H1 (cell line): ENCODE results near the gene EYA2. TPM values are rescaled to one million over a fixed set of nuclear protein-coding genes. Genes with fewer than 3 reads are reported as not detected.

Experiments
- CTCF ChIA-PET: fragments of 300-600 bp; sonication (Branson Sonifier 250); formaldehyde crosslinking; loops from one replicate; lab custom pipeline; 2021; ENCODE audit not compliant: partially characterized antibody; lab: Charles Lee
- POLR2A ChIA-PET: fragments of 300-600 bp; sonication (Branson Sonifier 250); formaldehyde crosslinking; loops from one replicate; lab custom pipeline; 2021; ENCODE audit warnings: inconsistent platforms; ENCODE audit not compliant: partially characterized antibody; lab: Charles Lee
- DNase-seq, 2 experiments: peaks; one replicate each; pipeline versions ENCODE4 v3.0.0 to v3.0.0-alpha.2; 2010 to 2022; ENCODE audit warnings: low spot score in 2 of 2, low read depth in 1 of 2, mixed read lengths in 1 of 2
- FAIRE-seq: peaks from 2 replicates; lab custom pipeline; 2011; peaks lifted over from hg19 to GRCh38; lab: Jason Lieb, UNC
- H2AFZ ChIP-seq: 2 replicates; pipeline ENCODE4 v1.8.1; 2012; ENCODE audit warnings: low read length, inconsistent platforms
- H2AK5ac ChIP-seq: 2 replicates; pipeline ENCODE4 v1.6.1; 2013; ENCODE audit warnings: low read depth, low read length
- H2BK120ac ChIP-seq: replicated peaks from 2 replicates; pipeline ENCODE3; 2013; ENCODE audit warnings: low read depth, low read length, inconsistent platforms
- H2BK12ac ChIP-seq: 2 replicates; pipeline ENCODE4 v1.6.1; 2013; ENCODE audit warnings: low read depth, low read length
- H2BK15ac ChIP-seq: 2 replicates; pipeline ENCODE4 v1.6.1; 2013; ENCODE audit warnings: low read length
- H2BK20ac ChIP-seq: 2 replicates; pipeline ENCODE4 v1.6.1; 2013; ENCODE audit warnings: low read length
- H2BK5ac ChIP-seq: 2 replicates; pipeline ENCODE4 v1.6.1; 2013; ENCODE audit warnings: low read depth, low read length
- H3K14ac ChIP-seq: 2 replicates; pipeline ENCODE4 v1.6.1; 2013; ENCODE audit warnings: inconsistent platforms; ENCODE audit not compliant: insufficient read length
- H3K18ac ChIP-seq: 2 replicates; pipeline ENCODE4 v1.6.1; 2013; ENCODE audit warnings: low read length; ENCODE audit errors: extremely low read depth
- H3K23ac ChIP-seq: 2 replicates; pipeline ENCODE4 v1.6.1; 2013; ENCODE audit warnings: inconsistent platforms; ENCODE audit not compliant: insufficient read length
- H3K23me2 ChIP-seq: 2 replicates; pipeline ENCODE4 v1.6.1; 2013; ENCODE audit warnings: low read depth, low read length
- H3K27ac ChIP-seq: 2 replicates; pipeline ENCODE4 v1.6.1; 2011; ENCODE audit warnings: low read depth, low read length, inconsistent platforms
- H3K27me3 ChIP-seq, 4 experiments: replicated peaks in 1 of 4; 1 replicate in 1 of 4; 2 replicates in 3 of 4; pipeline versions ENCODE4 v1.6.1 to v1.8.1; 2011 to 2013; ENCODE audit warnings: low read length in 3 of 4, mild to moderate bottlenecking in 3 of 4, inconsistent platforms in 2 of 4, mixed read lengths in 2 of 4, moderate library complexity in 1 of 4; ENCODE audit not compliant: control insufficient read depth in 3 of 4, insufficient read depth in 3 of 4; ENCODE audit errors: extremely low read depth in 1 of 4
- H3K36me3 ChIP-seq, 4 experiments: 2 replicates each; pipeline versions ENCODE4 v1.6.1 to v1.8.1; 2011 to 2013; ENCODE audit warnings: mild to moderate bottlenecking in 4 of 4, low read length in 3 of 4, moderate library complexity in 2 of 4, control low read depth in 1 of 4, inconsistent platforms in 1 of 4; ENCODE audit not compliant: insufficient read depth in 4 of 4, control insufficient read depth in 2 of 4
- H3K4ac ChIP-seq: replicated peaks from 2 replicates; pipeline ENCODE3; 2013; ENCODE audit warnings: low read length, low read depth, mixed read lengths, inconsistent platforms; ENCODE audit not compliant: insufficient read length
- H3K4me1 ChIP-seq, 4 experiments: replicated peaks in 1 of 4; 1 replicate in 1 of 4; 2 replicates in 3 of 4; pipeline versions ENCODE4 v1.6.1 to v1.8.1; 2011 to 2013; ENCODE audit warnings: low read length in 3 of 4, inconsistent platforms in 2 of 4, mixed read lengths in 1 of 4; ENCODE audit not compliant: insufficient read depth in 4 of 4, control insufficient read depth in 3 of 4
- H3K4me2 ChIP-seq, 2 experiments: 2 replicates each; pipeline versions ENCODE4 v1.6.1 to v1.8.1; 2011 to 2013; ENCODE audit warnings: low read depth in 2 of 2, low read length in 2 of 2, control low read depth in 1 of 2, inconsistent platforms in 1 of 2, mild to moderate bottlenecking in 1 of 2; ENCODE audit not compliant: insufficient read depth in 1 of 2
- H3K4me3 ChIP-seq, 4 experiments: fragments of 200-600, 300-600 bp in 1 of 4; sonication (generic), shearing (Covaris generic), sonication (Bioruptor Twin) in 1 of 4; 2 replicates each; pipeline versions ENCODE4 v1.5.1 to v1.8.1; 2011 to 2016; ENCODE audit warnings: low read length in 4 of 4, low read depth in 3 of 4, control low read depth in 2 of 4, inconsistent platforms in 2 of 4, mild to moderate bottlenecking in 2 of 4, mixed read lengths in 1 of 4, moderate library complexity in 1 of 4; ENCODE audit not compliant: insufficient read depth in 2 of 4; ENCODE audit errors: extremely low read depth in 1 of 4
- H3K56ac ChIP-seq: replicated peaks from 2 replicates; pipeline ENCODE3; 2013; ENCODE audit warnings: low read depth, mild to moderate bottlenecking, mixed read lengths, low read length, inconsistent platforms; ENCODE audit not compliant: insufficient read length
- H3K79me1 ChIP-seq: 2 replicates; pipeline ENCODE4 v1.6.1; 2013; ENCODE audit warnings: low read depth, low read length, control low read depth
- H3K79me2 ChIP-seq, 2 experiments: 2 replicates each; pipeline versions ENCODE4 v1.6.1 to v1.8.1; 2012 to 2013; ENCODE audit warnings: low read length in 2 of 2, mild to moderate bottlenecking in 2 of 2, inconsistent platforms in 1 of 2; ENCODE audit not compliant: insufficient read depth in 2 of 2, control insufficient read depth in 1 of 2
- H3K9ac ChIP-seq, 4 experiments: replicated peaks in 1 of 4; 1 replicate in 1 of 4; 2 replicates in 3 of 4; pipeline versions ENCODE4 v1.6.1 to v1.8.1; 2011 to 2013; ENCODE audit warnings: low read depth in 3 of 4, low read length in 3 of 4, control low read depth in 2 of 4, mild to moderate bottlenecking in 2 of 4, moderate library complexity in 2 of 4, inconsistent platforms in 1 of 4; ENCODE audit errors: extremely low read depth in 1 of 4
- H3K9me3 ChIP-seq, 2 experiments: 2 replicates each; pipeline versions ENCODE4 v1.6.1 to v1.8.1; 2012 to 2013; ENCODE audit warnings: mild to moderate bottlenecking in 2 of 2, moderate library complexity in 2 of 2, control low read depth in 1 of 2, inconsistent platforms in 1 of 2, low read depth in 1 of 2, low read length in 1 of 2, mixed read lengths in 1 of 2; ENCODE audit not compliant: insufficient read depth in 2 of 2
- H4K20me1 ChIP-seq, 2 experiments: replicated peaks in 1 of 2; 2 replicates each; pipeline versions ENCODE3 to v1.8.1; 2011 to 2013; ENCODE audit warnings: inconsistent platforms in 2 of 2, low read length in 2 of 2, mild to moderate bottlenecking in 1 of 2; ENCODE audit not compliant: insufficient read depth in 2 of 2, control insufficient read depth in 1 of 2
- H4K5ac ChIP-seq: 2 replicates; pipeline ENCODE4 v1.6.1; 2013; ENCODE audit warnings: low read length, low read depth, mixed read lengths, inconsistent platforms; ENCODE audit not compliant: insufficient read length
- H4K8ac ChIP-seq: 2 replicates; pipeline ENCODE4 v1.8.0; 2013; ENCODE audit warnings: mild to moderate bottlenecking, moderate library complexity, low read length, inconsistent platforms; ENCODE audit not compliant: insufficient read depth; ENCODE audit errors: extremely low read depth
- H4K91ac ChIP-seq: replicated peaks from 2 replicates; pipeline ENCODE3; 2013; ENCODE audit warnings: low read length, mixed read lengths, inconsistent platforms; ENCODE audit not compliant: insufficient read length
- YY1 ChIP-seq: IDR thresholded peaks from 2 replicates; pipeline ENCODE4 v1.6.1; 2011; ENCODE audit warnings: low read depth, mild to moderate bottlenecking, low read length
- WGBS, 2 experiments: shearing (Covaris generic) in 1 of 2; methylation state at CpG; one replicate each; pipeline versions ENCODE4 v1.1.6 to v1.1.7; 2013 to 2015; ENCODE audit warnings: low lambda C conversion rate in 2 of 2, mixed read lengths in 2 of 2, inconsistent platforms in 1 of 2, low coverage in 1 of 2, missing lambda C conversion rate in 1 of 2; ENCODE audit not compliant: insufficient replicate concordance in 2 of 2, insufficient coverage in 1 of 2, insufficient read length in 1 of 2; ENCODE audit errors: extremely low coverage in 1 of 2, missing lambda C conversion rate in 1 of 2; 5-methylcytosine and 5-hydroxymethylcytosine counted together
- polyA plus RNA-seq, 7 experiments: library from polyadenylated mRNA; depleted of rRNA in 3 of 7; stranded (reverse) in 5 of 7; unstranded in 2 of 7; fragments of >200 nt in 5 of 7; fragments of 200-250 nt in 2 of 7; gene quantifications; 1 replicate in 5 of 7; 2 replicates in 1 of 7; 4 replicates in 1 of 7; pipeline versions ENCODE4 v1.2.1 to v1.2.3, GENCODE V29; 2011 to 2013; ENCODE audit warnings: missing spikeins in 2 of 7, mixed read lengths in 2 of 7
- total RNA-seq: library from RNA; stranded (reverse); fragmentation: NEBNext Ultra II Directional; extraction: Animal tissue kit (Norgen Biotek cat#: 25700); gene quantifications from 2 replicates; pipeline ENCODE4 v1.2.1, GENCODE V29; 2021
- TF ChIP-seq, protein P1 (sequence below): IDR thresholded peaks from 2 replicates; pipeline ENCODE4 v1.6.1; 2011; ENCODE audit warnings: low read length, improper control_type of control experiment

Gene EYA2
- total and polyA plus RNA-seq, 2 of the 8 experiments (the other 6 are each of a cell fraction or from before 2014, with no cell fraction given) = 1.6 to 1.7 TPM

DNA sequence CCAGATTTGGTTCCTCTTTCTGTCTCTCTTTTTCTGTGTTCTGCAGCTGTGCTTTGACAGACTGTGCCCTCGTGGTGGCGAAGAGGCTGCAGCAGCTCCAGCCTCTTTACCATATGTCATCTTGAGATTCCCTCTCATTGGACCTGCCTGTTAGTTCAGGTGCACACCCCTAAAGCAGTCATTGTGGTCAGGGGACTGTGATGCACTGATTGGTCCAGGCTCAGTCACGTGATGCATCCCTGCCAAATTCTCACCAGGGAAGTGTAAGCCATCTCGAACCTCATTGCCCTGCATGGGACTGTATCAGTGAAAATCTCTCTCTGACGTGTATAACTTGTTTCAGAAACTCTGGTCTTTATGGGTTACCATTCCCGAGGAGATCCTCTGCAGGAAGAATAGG, 160.3 kb downstream of the EYA2 start:
- no peak for TF ChIP-seq YY1
- TF ChIP-seq, protein P1, sequence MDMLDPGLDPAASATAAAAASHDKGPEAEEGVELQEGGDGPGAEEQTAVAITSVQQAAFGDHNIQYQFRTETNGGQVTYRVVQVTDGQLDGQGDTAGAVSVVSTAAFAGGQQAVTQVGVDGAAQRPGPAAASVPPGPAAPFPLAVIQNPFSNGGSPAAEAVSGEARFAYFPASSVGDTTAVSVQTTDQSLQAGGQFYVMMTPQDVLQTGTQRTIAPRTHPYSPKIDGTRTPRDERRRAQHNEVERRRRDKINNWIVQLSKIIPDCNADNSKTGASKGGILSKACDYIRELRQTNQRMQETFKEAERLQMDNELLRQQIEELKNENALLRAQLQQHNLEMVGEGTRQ = 0 out of 2 replicates have a peak, but pooled peaks have one; percentile 19
- no peaks in the 10 kb centered on the region for H3K36me3 ChIP-seq
- no peak overlapping the region for H2BK120ac ChIP-seq
- H3K18ac ChIP-seq = no peak overlapping the region
- no peaks in the 10 kb centered on the region for H3K79me1 ChIP-seq
- CTCF ChIA-PET = interaction anchor here (0.8 kb wide), 1 partner anchor 9 kb away, joined by 3 read pairs; no protein-coding TSS in a partner anchor
- no peak overlapping the region for H2BK20ac ChIP-seq
- H2AFZ ChIP-seq = no peak overlapping the region
- no peak overlapping the region for H3K4me3 ChIP-seq
- H4K8ac ChIP-seq = no peak overlapping the region
- H3K4me2 ChIP-seq = no peak overlapping the region
- H3K14ac ChIP-seq = no peak overlapping the region
- no peak overlapping the region for H2BK15ac ChIP-seq
- no peak for DNase-seq
- H2AK5ac ChIP-seq = no peak overlapping the region
- no peak overlapping the region for H4K5ac ChIP-seq
- H3K4ac ChIP-seq = no peak overlapping the region
- no peaks in the 10 kb centered on the region for H3K9me3 ChIP-seq
- no peaks in the 10 kb centered on the region for H3K23me2 ChIP-seq
- H3K56ac ChIP-seq = no peak overlapping the region
- H3K79me2 ChIP-seq = no peaks in the 10 kb centered on the region
- no peak overlapping the region; a peak in 1 of 7 replicates for H3K9ac ChIP-seq
- H3K27me3 ChIP-seq = no peaks in the 10 kb centered on the region
- FAIRE-seq = no peak
- 86% methylated on average over 6 of the region's 6 CpGs; no CpG with 5 or more reads in 1 of the 2 experiments for WGBS, 2 experiments
- POLR2A ChIA-PET = no interaction called here
- no peak overlapping the region for H3K27ac ChIP-seq
- H4K20me1 ChIP-seq = no peaks in the 10 kb centered on the region
- H3K23ac ChIP-seq = no peak overlapping the region
- no peak overlapping the region for H2BK12ac ChIP-seq
- H4K91ac ChIP-seq = no peak overlapping the region
- no peaks in the 10 kb centered on the region for H3K4me1 ChIP-seq
- H2BK5ac ChIP-seq = no peak overlapping the region
